ENCODE measurements around the gene NEMP1.
A peak's percentile ranks its signal among the peaks of the same experiment; 100 is the strongest.
"Not testable (repeated sequence)": the region's sequence is repeated elsewhere in the genome, so short reads cannot be mapped to it uniquely, and the experiment has no call there.

The NEMP1 gene

GRCh38 chr12:57066245-57066644 lies 12.3 kb downstream of the NEMP1 start:
- H3K27me3 Mint-ChIP-seq, result no peaks in the 10 kb centered on the region
- no peak for ATAC-seq (ENCODE audit: low read depth)
- peaks cover 15% of the 10 kb centered on the region for H3K4me1 Mint-ChIP-seq
- no peak overlapping the region for H3K4me3 Mint-ChIP-seq
- DNase-seq (ENCODE audit: low spot score in 2 of 2), result no peak
- H3K9me3 Mint-ChIP-seq, result no peaks in the 10 kb centered on the region
- H3K36me3 Mint-ChIP-seq, result peaks cover 8% of the 10 kb centered on the region
- peak overlapping the region; percentile 93 for H3K27ac Mint-ChIP-seq

- H3K4me3 Mint-ChIP-seq, result peak overlapping the region; percentile 66
- peak; percentile 98 for ATAC-seq (ENCODE audit: low read depth)
Measured at GRCh38 chr12:57063991-57064685, 14.5 kb downstream of the NEMP1 start.

GRCh38 chr12:57058454-57058853 lies 20.1 kb downstream of the NEMP1 start:
- Mint-ChIP-seq H3K4me3 (peak overlapping the region; percentile 63), H3K27me3 (no peaks in the 10 kb centered on the region), H3K4me1 (peaks cover 22% of the 10 kb centered on the region), H3K36me3 (peaks cover 11% of the 10 kb centered on the region), H3K9me3 (no peaks in the 10 kb centered on the region), H3K27ac (peak overlapping the region; percentile 53)
- no peak for DNase-seq (ENCODE audit: low spot score in 2 of 2)
- ATAC-seq (ENCODE audit: low read depth), result peak; percentile 76

More at GRCh38 chr12:57063991-57064685, 14.5 kb downstream of the NEMP1 start:
- Mint-ChIP-seq H3K9me3 (no peaks in the 10 kb centered on the region), H3K27me3 (no peaks in the 10 kb centered on the region), H3K36me3 (peaks cover 9% of the 10 kb centered on the region), H3K27ac (peak overlapping the region; percentile 93), H3K4me1 (peaks cover 11% of the 10 kb centered on the region)
- peak in 1 of 2 donors; percentile 61 for DNase-seq (ENCODE audit: low spot score in 2 of 2)

- ATAC-seq (ENCODE audit: low read depth) (no peak), DNase-seq (ENCODE audit: low spot score in 2 of 2) (no peak)
- Mint-ChIP-seq H3K36me3 (peaks cover 11% of the 10 kb centered on the region), H3K4me1 (peaks cover 22% of the 10 kb centered on the region), H3K4me3 (no peak overlapping the region), H3K27ac (peak overlapping the region; percentile 45), H3K27me3 (no peaks in the 10 kb centered on the region), H3K9me3 (no peaks in the 10 kb centered on the region)
Measured at GRCh38 chr12:57057067-57057751, 21.4 kb downstream of the NEMP1 start.

- ATAC-seq (ENCODE audit: low read depth) (no peak), DNase-seq (ENCODE audit: low spot score in 2 of 2) (no peak)
- Mint-ChIP-seq H3K36me3 (peaks cover 11% of the 10 kb centered on the region), H3K9me3 (no peaks in the 10 kb centered on the region), H3K27me3 (no peaks in the 10 kb centered on the region), H3K4me1 (peaks cover 21% of the 10 kb centered on the region), H3K4me3 (no peak overlapping the region), H3K27ac (no peak overlapping the region)
Measured at GRCh38 chr12:57055824-57056223, 22.8 kb downstream of the NEMP1 start.

GRCh38 chr12:57053901-57054300 lies 24.7 kb downstream of the NEMP1 start:
- H3K4me3 Mint-ChIP-seq; H3K27me3 Mint-ChIP-seq; H3K27ac Mint-ChIP-seq; ATAC-seq (ENCODE audit: low read depth); H3K9me3 Mint-ChIP-seq; DNase-seq (ENCODE audit: low spot score in 2 of 2); H3K36me3 Mint-ChIP-seq: not testable (repeated sequence)
- H3K4me1 Mint-ChIP-seq, result peaks cover 21% of the 10 kb centered on the region

GRCh38 chr12:57053146-57053545 lies 25.4 kb downstream of the NEMP1 start:
- H3K36me3 Mint-ChIP-seq; H3K27ac Mint-ChIP-seq; H3K27me3 Mint-ChIP-seq; ATAC-seq (ENCODE audit: low read depth); DNase-seq (ENCODE audit: low spot score in 2 of 2); H3K4me3 Mint-ChIP-seq; H3K9me3 Mint-ChIP-seq: not testable (repeated sequence)
- H3K4me1 Mint-ChIP-seq, result peaks cover 14% of the 10 kb centered on the region

GRCh38 chr12:57051011-57051410 lies 27.6 kb downstream of the NEMP1 start:
- peaks cover 22% of the 10 kb centered on the region for H3K4me1 Mint-ChIP-seq
- no peak for ATAC-seq (ENCODE audit: low read depth)

GRCh38 chr12:57049890-57050289 lies 28.7 kb downstream of the NEMP1 start, which contains the start of gene MYO1A:
Gene MYO1A, minus strand, starts transcription at chr12:57050129. Its CDS starts 1,806 bp downstream, at chr12:57048323.
- peaks cover 1% of the 10 kb centered on the region for H3K36me3 Mint-ChIP-seq
- H3K27ac Mint-ChIP-seq, result no peak within 1 kb of the TSS
- DNase-seq (ENCODE audit: low spot score in 2 of 2) (no peak), ATAC-seq (ENCODE audit: low read depth) (no peak)
- no peak within 1 kb of the TSS for H3K4me3 Mint-ChIP-seq
- H3K9me3 Mint-ChIP-seq, result no peaks in the 10 kb centered on the region
- no peaks in the 10 kb centered on the region for H3K27me3 Mint-ChIP-seq
- peaks cover 22% of the 10 kb centered on the region for H3K4me1 Mint-ChIP-seq

More at GRCh38 chr12:57051011-57051410, 27.6 kb downstream of the NEMP1 start:
- no peaks in the 10 kb centered on the region for H3K27me3 Mint-ChIP-seq
- H3K9me3 Mint-ChIP-seq, result no peaks in the 10 kb centered on the region
- no peak overlapping the region for H3K4me3 Mint-ChIP-seq
- H3K27ac Mint-ChIP-seq, result no peak overlapping the region
- no peak for DNase-seq (ENCODE audit: low spot score in 2 of 2)
- H3K36me3 Mint-ChIP-seq, result peaks cover 3% of the 10 kb centered on the region

GRCh38 chr12:57049119-57049446 lies 29.5 kb downstream of the NEMP1 start:
- Mint-ChIP-seq H3K27ac (no peak overlapping the region), H3K4me1 (peaks cover 22% of the 10 kb centered on the region), H3K27me3 (no peaks in the 10 kb centered on the region), H3K36me3 (peaks cover 1% of the 10 kb centered on the region), H3K4me3 (no peak overlapping the region), H3K9me3 (no peaks in the 10 kb centered on the region)
- DNase-seq (ENCODE audit: low spot score in 2 of 2), result no peak
- no peak for ATAC-seq (ENCODE audit: low read depth)

- Mint-ChIP-seq H3K27ac (no peak overlapping the region), H3K27me3 (peaks cover 1% of the 10 kb centered on the region), H3K36me3 (no peaks in the 10 kb centered on the region), H3K4me3 (no peak overlapping the region), H3K9me3 (no peaks in the 10 kb centered on the region), H3K4me1 (peaks cover 22% of the 10 kb centered on the region)
- no peak for ATAC-seq (ENCODE audit: low read depth)
- no peak for DNase-seq (ENCODE audit: low spot score in 2 of 2)
Measured at GRCh38 chr12:57048423-57049118, 30.0 kb downstream of the NEMP1 start.

- H3K36me3 Mint-ChIP-seq, result no peaks in the 10 kb centered on the region
- H3K27me3 Mint-ChIP-seq, result peaks cover 1% of the 10 kb centered on the region
- ATAC-seq (ENCODE audit: low read depth), result no peak
- H3K4me3 Mint-ChIP-seq, result no peak overlapping the region
- H3K27ac Mint-ChIP-seq, result peak overlapping the region; percentile 68
- H3K4me1 Mint-ChIP-seq, result peaks cover 22% of the 10 kb centered on the region
- no peak for DNase-seq (ENCODE audit: low spot score in 2 of 2)
- no peaks in the 10 kb centered on the region for H3K9me3 Mint-ChIP-seq
Measured at GRCh38 chr12:57047981-57048380, 30.6 kb downstream of the NEMP1 start.

GRCh38 chr12:57046947-57047890 lies 31.4 kb downstream of the NEMP1 start:
- Mint-ChIP-seq H3K4me1 (peaks cover 22% of the 10 kb centered on the region), H3K9me3 (no peaks in the 10 kb centered on the region), H3K36me3 (no peaks in the 10 kb centered on the region), H3K4me3 (peak overlapping the region; percentile 73), H3K27ac (peak overlapping the region; percentile 68), H3K27me3 (peaks cover 1% of the 10 kb centered on the region)
- DNase-seq (ENCODE audit: low spot score in 2 of 2) (no peak), ATAC-seq (ENCODE audit: low read depth) (peak; percentile 89)
